Glomerular endothelial cell (primary cell): ENCODE data around the gene STK24. TPM values are rescaled to one million over a fixed set of nuclear protein-coding genes. Genes with fewer than 3 reads are reported as not detected.
A peak's percentile ranks its signal among the peaks of the same experiment; 100 is the strongest.

ENCODE experiments used
- DNase-seq: peaks from one replicate; pipeline ENCODE4 v3.0.0-alpha.2; 2011; ENCODE audit warnings: low read depth, low spot score; ENCODE audit errors: extremely low read depth
- total RNA-seq: library from RNA; depleted of rRNA; stranded (reverse); fragments of >200 nt; gene quantifications from 2 replicates; pipeline ENCODE4 v1.2.3, GENCODE V29; 2015

Gene STK24
- total RNA-seq, 1 donor from 2014 or later = 84.1 TPM

- no peak for DNase-seq
Measured at GRCh38 chr13:98494769-98495168, 82.1 kb downstream of the STK24 start.

DNA sequence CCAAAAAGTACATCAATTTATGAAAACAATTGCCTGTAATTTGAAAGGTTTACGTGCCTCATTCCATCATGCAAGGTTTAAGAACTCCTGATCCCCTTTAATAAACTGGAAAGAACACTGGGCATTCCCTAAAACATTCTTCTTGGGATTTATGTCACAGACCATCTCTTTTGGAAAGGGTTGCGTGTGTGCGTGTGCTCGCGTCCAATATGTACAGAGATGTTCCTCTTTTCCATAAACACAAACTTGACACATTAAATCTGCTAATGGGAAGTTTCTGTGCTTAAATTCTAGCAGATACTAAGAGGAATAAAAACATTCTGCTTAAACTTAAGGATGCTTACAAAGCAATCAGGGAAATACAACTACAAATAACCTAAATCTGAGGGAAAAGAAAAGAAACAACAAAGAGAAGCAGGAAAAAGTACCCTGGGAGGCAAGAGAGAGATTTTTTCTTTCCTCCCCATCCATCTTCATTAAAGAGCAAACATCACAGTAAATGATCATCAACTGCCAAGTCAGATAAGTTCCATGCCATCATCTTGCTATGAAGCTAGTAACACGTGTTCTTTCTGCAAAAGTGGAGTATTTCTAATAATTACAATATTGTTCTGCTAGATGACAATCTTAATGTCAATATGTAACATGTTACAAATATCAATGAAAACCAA, 83.7 kb downstream of the STK24 start:
- no peak for DNase-seq

DNA sequence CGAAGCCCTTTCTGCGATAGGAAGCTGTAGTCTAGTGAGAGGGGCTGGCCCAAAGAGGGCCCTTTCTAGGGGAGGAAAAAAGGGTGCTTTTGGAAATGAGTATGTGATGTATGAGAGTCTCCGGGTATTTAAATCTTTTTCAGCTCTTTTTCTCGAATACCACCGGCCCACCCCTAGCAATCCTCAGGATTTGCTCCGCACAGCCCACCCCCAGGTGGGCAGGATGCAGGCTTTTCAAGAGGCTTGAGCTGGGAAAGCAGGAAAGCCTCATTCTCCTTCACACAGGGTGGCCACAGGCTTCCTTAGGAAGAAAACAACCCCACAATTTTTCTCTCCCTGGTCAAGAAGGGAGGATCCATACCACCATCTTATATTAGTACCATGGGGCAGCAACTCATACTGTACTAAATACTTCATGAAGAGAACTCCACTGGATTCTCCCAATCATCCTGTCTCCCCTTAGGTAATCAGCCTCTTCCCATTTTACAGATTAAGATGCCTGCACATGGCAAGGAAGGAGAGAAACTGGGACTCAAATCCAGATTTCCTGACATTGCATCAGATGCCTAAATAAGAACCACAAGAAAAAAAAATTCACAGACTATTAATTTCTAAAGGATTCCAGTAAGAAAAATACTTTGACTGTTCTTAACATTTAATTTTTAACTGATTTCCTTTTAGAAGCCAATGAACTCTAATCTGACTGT, 84.4 kb downstream of the STK24 start:
- DNase-seq = no peak

- DNase-seq = no peak
Measured at GRCh38 chr13:98490866-98491265, 86.0 kb downstream of the STK24 start.

- DNase-seq = no peak
Measured at GRCh38 chr13:98490195-98490836, 86.6 kb downstream of the STK24 start.

GRCh38 chr13:98489446-98490194, 87.3 kb downstream of the STK24 start:
- DNase-seq = no peak

DNA sequence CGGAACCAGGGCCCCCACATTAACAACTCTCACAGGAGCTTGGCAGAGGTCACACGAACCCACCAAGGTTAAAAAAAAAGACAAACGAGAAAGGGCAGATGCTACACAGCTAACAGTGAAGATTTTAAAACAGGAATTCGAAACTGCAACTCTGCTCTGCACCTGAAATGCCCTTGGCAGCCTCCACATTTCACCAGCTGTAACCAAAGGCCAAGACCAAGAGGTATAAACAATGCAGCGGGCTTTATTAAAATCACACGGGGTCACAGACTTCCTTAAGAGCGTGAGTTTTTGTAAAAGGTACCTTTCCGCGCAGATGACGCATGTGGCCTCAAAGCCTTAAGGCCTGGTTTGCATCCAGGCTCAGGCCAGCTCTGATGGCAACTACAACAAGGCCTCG, 88.2 kb downstream of the STK24 start:
- DNase-seq = no peak

- DNase-seq = no peak
Measured at GRCh38 chr13:98487522-98487921, 89.4 kb downstream of the STK24 start.

- no peak for DNase-seq
Measured at GRCh38 chr13:98487016-98487415, 89.9 kb downstream of the STK24 start.

DNA sequence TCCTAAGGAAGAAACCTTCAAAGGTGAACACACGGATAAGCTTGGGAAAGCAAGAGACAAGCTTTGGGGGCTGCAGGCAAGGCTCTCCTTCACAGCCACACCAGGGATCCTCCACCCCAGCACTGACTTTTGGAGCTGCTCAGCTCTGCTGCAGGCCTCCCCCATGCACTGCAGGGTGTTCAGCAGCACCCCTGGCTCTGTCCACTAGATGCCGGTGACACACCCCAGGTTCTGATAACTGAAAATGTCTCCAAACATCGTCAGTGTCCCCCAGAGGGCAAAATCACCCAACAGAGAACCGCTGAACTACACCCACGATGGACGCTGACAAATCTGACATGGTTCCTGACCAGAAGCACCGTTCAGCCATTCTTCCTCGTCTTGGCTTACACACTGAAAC, 90.5 kb downstream of the STK24 start:
- no peak for DNase-seq

- no peak for DNase-seq
Measured at GRCh38 chr13:98485561-98485960, 91.3 kb downstream of the STK24 start.

DNA sequence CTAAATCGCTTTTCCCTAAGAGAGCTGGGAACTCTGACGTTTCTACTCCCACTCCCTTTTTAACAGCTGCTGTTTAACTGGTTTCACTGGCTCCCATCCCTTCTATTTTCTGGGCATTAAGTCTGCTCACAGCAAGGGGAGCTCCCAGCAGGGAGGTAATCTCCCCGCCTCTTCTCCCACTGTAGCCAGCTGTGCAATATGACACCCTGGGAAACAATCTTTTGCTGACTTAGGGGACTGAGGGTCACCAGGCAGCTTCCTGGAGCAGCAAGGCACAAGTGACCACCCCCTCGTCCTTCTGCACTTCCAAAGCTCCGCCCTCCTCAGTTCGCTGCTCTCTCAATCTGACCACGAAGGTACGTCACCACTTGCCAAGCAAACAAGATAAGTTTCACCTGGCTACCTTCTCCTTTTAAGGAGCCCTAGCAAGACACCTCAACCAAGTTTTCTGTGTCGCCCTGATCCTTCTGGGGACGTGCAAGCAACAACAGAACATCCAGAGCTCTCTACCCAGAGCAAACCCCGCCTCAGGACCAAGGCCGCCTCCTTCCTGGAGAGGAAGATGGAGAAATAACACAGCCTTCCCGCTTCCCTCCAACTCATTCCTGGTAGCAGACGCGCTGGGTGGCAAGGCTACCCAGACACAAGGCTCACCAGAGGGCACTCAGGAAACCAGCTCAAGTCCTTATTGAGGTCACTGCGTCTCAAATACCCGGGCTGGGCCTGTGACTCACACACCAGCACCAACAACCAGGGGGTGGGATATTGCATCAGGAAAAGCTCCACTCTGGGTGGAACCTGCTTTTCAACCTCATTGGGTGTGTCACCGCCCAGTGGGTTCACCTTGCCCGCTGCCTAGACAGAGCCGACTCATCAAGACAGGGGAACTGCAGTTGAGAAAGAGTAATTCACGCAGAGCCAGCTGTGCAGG, 92.4 kb downstream of the STK24 start:
- DNase-seq = peak; percentile 84

GRCh38 chr13:98483601-98484288, 93.2 kb downstream of the STK24 start:
- DNase-seq = no peak

DNA sequence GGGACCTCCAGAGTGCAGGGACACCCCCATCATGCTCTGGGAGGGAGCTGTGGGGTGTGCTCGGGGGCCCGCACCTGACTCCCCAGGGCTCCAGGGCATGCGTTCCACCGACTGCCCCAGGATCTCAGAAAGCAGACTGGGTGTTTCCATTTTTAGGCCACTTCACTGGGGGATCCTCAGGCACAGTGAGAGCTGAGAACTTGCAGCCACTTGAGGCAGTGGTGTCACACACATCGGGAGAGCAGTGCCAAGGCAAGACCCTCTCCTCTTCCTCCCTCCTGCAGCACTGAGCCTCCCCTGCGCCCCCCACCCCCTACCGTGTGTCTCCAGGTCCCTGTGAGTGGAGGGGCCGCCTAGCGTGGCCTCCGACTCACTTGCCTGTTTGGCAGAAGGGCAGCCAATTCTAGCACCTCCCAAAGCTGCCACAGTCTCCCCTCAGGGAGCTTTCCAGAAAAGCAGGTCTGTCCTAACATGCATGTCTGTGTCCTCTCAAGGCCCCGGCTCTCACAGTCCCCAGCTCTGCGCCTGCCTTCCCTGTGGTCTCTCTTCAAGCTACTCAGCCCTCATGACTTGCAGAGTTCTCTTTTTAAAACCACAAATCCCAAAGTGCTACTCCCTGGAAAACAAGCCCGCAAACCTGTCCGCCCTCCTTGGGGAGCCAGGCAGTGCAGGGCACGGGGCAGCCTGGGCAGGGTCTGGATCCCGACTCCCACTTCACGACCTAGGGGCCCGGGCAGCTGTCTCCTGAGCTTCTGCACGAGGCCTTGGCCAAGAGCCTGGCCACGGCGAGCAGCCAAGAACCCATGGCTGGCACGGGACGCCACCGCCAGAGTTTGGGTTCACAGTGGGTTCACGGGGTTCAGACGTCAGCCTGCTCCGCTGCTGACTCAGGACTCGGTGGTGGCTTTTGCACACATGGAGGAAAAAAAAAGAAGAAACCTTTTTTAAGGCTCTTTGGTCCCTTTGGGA, 94.1 kb downstream of the STK24 start:
- DNase-seq = no peak

DNA sequence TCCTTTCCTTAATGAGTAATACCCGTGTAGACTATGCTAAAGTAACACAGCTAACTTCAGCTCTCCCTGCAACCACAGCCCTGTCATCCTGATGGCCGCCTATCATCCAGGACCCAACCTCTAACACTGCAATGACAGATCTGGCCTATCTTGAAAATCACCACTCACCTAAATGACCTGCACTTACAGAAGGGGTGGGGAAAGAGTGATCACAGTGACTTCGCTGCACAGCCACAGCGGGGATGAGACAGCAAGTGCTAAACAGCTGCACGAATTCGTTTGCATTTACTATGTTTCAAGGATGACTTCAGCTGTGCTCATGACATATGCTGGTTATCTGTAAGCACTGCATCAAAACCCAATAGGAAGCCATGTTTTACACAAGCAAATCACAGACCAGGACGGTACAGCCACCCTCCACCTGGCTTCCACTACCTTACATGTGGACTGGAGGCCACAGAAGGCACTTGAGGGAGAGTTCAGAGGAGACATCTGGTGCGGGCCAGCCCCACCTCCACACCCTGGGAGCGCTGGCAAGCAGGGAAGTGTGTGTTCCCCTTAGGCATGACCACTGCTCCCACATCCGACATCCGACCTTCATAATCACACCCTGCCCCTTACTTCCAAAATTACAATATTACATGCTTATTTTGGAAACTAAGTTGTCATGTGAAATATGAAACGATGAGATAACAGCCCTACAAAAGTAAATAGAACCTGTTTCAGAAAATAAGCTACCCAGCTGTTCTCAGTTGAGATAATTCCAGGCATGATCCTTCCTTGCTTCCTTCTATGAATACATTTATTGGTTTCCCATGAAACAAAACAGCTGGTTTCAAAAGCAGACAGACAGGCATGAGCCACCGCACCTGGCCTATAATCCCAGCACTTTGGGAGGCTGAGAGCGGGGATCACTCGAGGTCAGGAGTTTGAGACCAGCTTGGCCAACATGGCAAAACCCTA, 95.7 kb downstream of the STK24 start:
- no peak for DNase-seq

DNA sequence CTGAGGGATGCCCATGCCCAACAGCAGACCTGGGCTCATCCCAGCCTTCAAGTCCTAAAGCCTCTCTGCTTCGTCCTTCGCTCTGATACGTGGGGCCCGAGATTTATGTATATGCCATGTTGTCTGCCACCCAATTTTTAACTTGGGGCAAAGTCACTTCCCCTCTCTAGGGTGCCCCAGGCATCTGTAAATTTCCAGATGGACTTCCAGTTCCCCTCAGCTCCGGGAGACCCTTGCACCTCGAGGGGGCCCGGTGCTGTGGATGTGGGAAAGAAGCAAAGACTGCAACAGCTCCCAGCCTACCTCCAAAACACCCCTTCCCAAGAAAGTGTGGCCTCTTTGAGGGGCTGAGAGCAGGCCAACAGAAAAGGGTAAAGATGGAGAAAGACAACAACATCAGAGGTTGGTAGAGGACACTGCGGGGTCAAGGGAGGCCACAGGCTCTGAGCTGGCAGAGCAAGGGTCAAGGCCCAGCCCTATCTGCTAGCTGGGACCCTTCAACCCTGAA, 97.4 kb downstream of the STK24 start:
- DNase-seq = no peak
